GM19438 (cell line): ENCODE results near the gene WDR72.

ENCODE experiments used
- ATAC-seq: cut with Tn5 transposase; IDR thresholded peaks from one replicate; pipeline ENCODE4 v1.9.1; 2021; ENCODE audit warnings: low read depth; ENCODE audit not compliant: unreplicated experiment

Gene WDR72

GRCh38 chr15:53472210-53472609 is 287.3 kb downstream of the WDR72 start:
- no peak for ATAC-seq

- no peak for ATAC-seq
These were observed 288.7 kb downstream of the WDR72 start for GRCh38 chr15:53470743-53471142.

GRCh38 chr15:53469422-53469821 is 290.0 kb downstream of the WDR72 start:
- no peak for ATAC-seq
